SK-N-SH treated with all-trans-retinoic acid at 6 μM for 48 hours (cell line): ENCODE results near the gene MYL2.
"Not testable (repeated sequence)": the region's sequence is repeated elsewhere in the genome, so short reads cannot be mapped to it uniquely, and the experiment has no call there.

Source experiments
- CSDC2 ChIP-seq: fragments of 250-450 bp; sonication (Bioruptor Pico); IDR thresholded peaks from 2 replicates; pipeline ENCODE4 v1.5.0; 2020; ENCODE audit warnings: mild to moderate bottlenecking, moderate library complexity
- SNAI2 ChIP-seq: fragments of 250-450 bp; sonication (Bioruptor Pico); IDR thresholded peaks from 2 replicates; pipeline ENCODE4 v1.5.0; 2020; ENCODE audit warnings: mild to moderate bottlenecking, moderate library complexity
- TOX ChIP-seq: fragments of 250-450 bp; sonication (Bioruptor Pico); IDR thresholded peaks from 2 replicates; pipeline ENCODE4 v1.8.0; 2021; ENCODE audit warnings: mild to moderate bottlenecking, moderate library complexity, borderline replicate concordance

- TF ChIP-seq CSDC2, SNAI2, TOX (CRISPR knock-in tag): not testable (repeated sequence)
These were observed 30.1 kb upstream of the MYL2 start for GRCh38 chr12:110950466-110950865.
